Stimulated activated CD4-positive, alpha-beta T cell treated with anti-CD3 and anti-CD28 coated beads, TNF-alpha, amount 100 ng/mL, for 48 hours (primary cell): ENCODE results near the gene CFAP299.
"Not testable (repeated sequence)": the region's sequence is repeated elsewhere in the genome, so short reads cannot be mapped to it uniquely, and the experiment has no call there.

Experiments used
- DNase-seq, 3 donors: peaks; one replicate each; pipeline ENCODE4 v3.0.0-alpha.2; 2020; ENCODE audit warnings: low read depth in 3 of 3

CFAP299 gene

GRCh38 chr4:80608281-80608980 is 272.9 kb downstream of the CFAP299 start:
- DNase-seq, result no peak

- no peak for DNase-seq
Measured at GRCh38 chr4:80610199-80610598, 274.7 kb downstream of the CFAP299 start.

GRCh38 chr4:80610845-80611677 is 275.5 kb downstream of the CFAP299 start:
- DNase-seq, result no peak

- DNase-seq, result no peak
Measured at GRCh38 chr4:80611678-80611979, 276.1 kb downstream of the CFAP299 start.

GRCh38 chr4:80613470-80613869 is 277.9 kb downstream of the CFAP299 start:
- DNase-seq, result no peak

- no peak for DNase-seq
Measured at GRCh38 chr4:80614319-80614718, 278.8 kb downstream of the CFAP299 start.

- no peak for DNase-seq
Measured at GRCh38 chr4:80615099-80615498, 279.6 kb downstream of the CFAP299 start.

GRCh38 chr4:80619070-80619674 is 283.6 kb downstream of the CFAP299 start:
- DNase-seq, result no peak

GRCh38 chr4:80631861-80632260 is 296.3 kb downstream of the CFAP299 start:
- DNase-seq, result no peak

GRCh38 chr4:80637190-80637589 is 301.7 kb downstream of the CFAP299 start:
- no peak for DNase-seq

- no peak for DNase-seq
Measured at GRCh38 chr4:80646061-80646460, 310.5 kb downstream of the CFAP299 start.

- DNase-seq, result no peak
Measured at GRCh38 chr4:80655662-80656061, 320.1 kb downstream of the CFAP299 start.

- not testable (repeated sequence) for DNase-seq
Measured at GRCh38 chr4:80670118-80670517, 334.6 kb downstream of the CFAP299 start.

GRCh38 chr4:80678413-80678812 is 342.9 kb downstream of the CFAP299 start:
- no peak for DNase-seq

- DNase-seq, result no peak
Measured at GRCh38 chr4:80680934-80681333, 345.4 kb downstream of the CFAP299 start.

GRCh38 chr4:80685214-80685613 is 349.7 kb downstream of the CFAP299 start:
- no peak for DNase-seq

GRCh38 chr4:80687736-80688135 is 352.2 kb downstream of the CFAP299 start:
- not testable (repeated sequence) for DNase-seq

- DNase-seq, result no peak
Measured at GRCh38 chr4:80694171-80694570, 358.6 kb downstream of the CFAP299 start.

GRCh38 chr4:80705311-80705710 is 369.8 kb downstream of the CFAP299 start:
- DNase-seq, result no peak

GRCh38 chr4:80709082-80709869 is 373.7 kb downstream of the CFAP299 start:
- no peak for DNase-seq

- no peak for DNase-seq
Measured at GRCh38 chr4:80710748-80711451, 375.4 kb downstream of the CFAP299 start.
